Stimulated activated naive CD8-positive, alpha-beta T cell treated with anti-CD3 and anti-CD28 coated beads, Interleukin-15, Interleukin-2, amounts not matched to agents 100 U/mL and 50 U/mL, for 24 hours (primary cell): ENCODE data around the gene LNP1.
"Not testable (repeated sequence)": the region's sequence is repeated elsewhere in the genome, so short reads cannot be mapped to it uniquely, and the experiment has no call there.

Experiments
- ATAC-seq: fragments of 150-1000 bp; cut with Tn5 transposase; one replicate; pipeline ENCODE4 v1.10.0; 2021
- DNase-seq: peaks from one replicate; pipeline ENCODE4 v3.0.0; 2021

The LNP1 gene

DNA sequence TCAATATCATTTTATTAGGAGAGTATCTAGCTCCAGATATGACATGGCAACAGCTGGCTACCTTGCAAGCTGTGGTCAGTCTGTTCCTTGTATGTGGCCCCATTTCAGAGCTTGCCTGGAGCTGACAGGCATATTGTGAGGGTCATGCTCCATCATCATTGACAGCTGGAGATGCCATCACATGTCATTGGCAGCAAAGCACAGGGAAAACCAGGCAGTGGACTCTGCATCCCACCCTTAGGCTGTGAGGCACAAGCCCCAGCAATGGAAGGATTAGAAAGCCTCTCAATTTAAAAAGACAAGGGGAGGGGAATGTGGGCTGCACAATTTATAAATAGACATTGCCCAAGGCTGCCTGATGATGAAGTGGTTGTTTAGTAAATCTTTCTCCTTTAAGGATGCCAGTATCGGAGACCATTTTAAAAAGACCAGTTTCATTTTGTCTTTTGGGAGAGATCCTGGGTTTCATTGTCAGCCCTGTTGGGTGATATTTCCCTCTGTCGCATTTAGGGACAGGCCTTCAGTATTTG, 27.9 kb downstream of the LNP1 start:
- ATAC-seq, result no peak
- DNase-seq, result no peak

DNA sequence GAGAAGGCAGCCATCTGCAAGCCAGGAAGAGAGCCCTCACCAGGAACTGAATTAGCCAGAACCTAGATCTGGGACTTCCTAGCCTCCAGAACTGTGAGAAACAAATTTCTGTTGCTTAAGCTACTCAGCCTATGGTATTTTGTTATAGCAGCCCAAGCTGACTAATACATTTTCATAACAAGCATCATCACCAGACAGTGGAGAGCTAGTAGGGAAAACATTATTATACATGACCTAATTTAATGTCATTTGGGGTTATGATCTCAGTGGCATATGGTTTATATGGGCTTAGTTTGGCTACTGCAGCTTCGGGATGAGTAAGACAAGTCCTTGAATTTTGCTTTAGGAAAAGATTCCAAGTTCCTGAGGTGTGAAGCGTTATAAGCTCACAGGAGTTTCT, 35.6 kb downstream of the LNP1 start:
- ATAC-seq (no peak), DNase-seq (no peak)

DNA sequence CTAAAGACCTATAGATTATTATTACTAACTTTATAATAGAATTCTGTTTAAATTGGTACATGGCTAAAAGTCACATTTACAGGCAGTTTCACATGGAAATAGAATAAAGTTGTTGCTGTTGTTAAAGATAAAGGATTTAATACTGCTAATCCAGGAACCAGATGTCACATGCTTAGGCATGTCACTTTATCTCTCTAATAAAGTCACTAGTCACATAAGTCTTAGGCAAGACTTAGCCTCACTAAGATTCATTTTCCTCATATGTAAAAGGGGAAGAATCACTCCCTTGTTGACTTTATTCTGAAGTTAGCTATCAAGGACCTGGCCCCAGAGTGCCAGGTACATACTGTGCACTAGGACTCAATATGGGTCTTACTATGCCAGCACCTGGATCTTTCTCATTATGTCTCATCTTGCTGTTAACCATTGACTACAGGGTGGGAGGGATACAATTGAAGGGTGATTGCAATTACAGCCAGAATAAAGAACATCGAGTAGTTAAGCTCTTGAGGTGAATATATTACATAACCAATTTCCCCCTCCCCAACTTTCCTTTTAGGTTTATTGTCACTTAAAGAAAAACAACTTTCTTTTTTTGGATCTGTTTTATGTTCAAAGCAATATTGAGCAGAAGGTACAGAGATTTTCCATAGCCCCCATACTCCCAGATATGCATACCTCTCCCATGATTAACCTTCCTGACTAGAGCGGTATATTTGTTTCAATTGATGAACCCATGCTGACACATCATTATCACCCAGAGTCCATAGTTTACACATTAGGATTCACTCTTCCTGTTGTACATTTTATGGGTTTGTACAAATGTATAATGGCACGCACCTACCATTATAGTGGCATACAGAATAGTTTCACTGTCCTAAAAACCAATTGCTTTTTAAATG, 36.6 kb downstream of the LNP1 start:
- no peak for ATAC-seq
- DNase-seq, result no peak

DNA sequence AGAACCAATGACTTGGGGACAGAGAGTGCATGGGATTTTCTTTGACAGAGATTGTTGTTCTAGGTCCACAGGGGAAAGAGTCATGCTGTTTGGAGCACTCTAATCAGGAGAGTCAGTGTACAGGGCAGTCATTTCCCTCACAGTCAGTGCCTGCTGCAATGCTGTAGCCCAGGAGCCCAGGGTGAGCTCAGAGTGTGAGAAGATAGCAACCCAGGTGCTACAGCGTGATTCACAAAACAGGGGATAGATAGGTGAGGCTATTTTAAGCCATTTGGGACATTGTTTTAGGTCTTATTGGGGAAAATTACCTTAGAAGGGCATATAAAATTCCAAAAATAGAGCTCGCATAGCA, 37.3 kb downstream of the LNP1 start:
- DNase-seq, result no peak
- ATAC-seq, result no peak

DNA sequence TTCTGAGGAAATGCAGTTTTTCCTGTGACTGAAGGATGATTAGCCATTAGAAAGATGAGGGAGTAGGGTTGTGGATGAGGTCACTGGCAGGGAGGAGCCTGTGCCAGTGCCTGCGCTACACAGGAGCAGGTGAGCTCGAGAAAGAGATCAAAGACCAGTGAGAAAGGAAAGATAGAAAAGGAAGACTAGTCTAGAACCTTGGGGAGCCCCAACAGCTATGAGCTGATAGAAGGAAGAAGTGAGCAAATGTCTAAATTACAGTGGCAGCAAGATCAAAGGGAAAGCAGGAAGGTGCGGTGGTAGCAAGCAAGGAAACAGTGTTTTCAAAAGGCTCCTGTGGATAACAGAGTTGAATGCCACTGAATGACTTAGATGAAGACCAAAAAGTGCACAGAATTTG, 39.6 kb downstream of the LNP1 start:
- peak; percentile 32 for ATAC-seq
- no peak for DNase-seq

DNA sequence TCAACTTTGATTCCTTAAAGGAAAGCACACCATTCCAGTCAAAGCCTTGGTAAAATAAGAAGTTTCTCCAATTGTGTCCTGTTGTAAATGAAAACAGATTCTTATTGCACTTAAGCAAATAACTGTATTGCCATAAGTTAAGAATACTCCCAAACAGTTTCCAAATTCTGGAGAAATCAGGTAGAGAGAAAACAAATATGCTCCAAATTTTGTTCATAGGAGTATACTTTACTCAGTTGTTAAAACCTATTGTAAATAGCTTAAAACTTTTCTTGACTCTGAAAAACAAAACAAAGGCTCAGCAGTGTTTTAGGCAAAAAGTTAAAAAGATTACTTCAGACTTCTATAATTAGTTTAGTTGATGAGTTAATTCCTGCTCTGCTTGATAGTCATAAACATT, 42.4 kb downstream of the LNP1 start:
- ATAC-seq (no peak), DNase-seq (no peak)

DNA sequence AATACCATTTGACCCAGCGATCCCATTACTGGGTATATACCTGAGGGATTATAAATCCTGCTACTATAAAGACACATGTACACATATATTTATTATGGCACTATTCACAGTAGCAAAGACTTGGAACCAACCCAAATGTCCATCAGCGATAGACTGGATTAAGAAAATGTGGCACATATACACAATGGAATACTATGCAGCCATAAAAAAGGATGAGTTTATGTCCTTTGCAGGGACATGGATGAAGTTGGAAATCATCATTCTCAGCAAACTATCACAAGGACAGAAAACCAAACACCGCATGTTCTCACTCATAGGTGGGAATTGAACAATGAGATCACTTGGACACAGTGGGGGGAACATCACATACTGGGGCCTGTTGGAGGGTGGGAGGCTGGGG, 45.7 kb downstream of the LNP1 start:
- not testable (repeated sequence) for ATAC-seq, DNase-seq

DNA sequence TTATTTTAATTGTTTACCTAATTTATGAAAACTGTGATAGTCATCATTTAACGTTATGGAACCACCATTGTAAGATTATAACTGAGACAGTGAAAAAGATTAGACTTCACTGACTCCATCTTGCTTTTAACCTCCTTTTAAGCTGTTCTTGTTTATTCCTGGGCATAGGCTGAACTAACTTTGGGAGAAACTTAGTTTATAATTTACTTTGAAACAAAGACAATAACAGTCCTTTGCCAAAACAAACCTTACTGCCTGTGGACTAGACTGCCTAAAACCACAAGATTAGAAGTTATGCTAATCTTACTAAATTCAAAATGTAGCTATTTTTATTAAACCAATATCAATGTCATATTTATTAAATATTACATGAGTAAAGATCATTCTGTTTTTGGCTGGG, 46.7 kb downstream of the LNP1 start:
- no peak for DNase-seq
- no peak for ATAC-seq

DNA sequence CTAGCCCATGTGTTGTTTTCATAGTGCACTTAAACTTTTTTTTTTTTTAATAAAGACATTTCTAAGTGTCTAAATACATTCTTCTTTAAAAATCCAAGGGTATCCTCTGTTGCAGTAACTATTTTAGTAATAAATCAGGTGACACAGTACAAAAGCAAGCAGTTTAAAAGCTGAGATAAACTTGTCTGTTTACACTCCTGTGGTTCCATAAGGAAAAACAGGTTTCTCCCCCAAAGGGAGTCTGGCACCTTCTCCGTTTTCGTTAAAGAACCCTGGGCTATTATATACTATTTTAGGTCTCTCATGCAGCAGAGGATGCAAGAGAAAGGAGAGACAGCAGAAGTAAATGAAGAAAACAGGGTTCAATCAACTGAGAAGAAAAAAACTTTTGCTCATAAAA, 47.9 kb downstream of the LNP1 start:
- no peak for ATAC-seq

DNA sequence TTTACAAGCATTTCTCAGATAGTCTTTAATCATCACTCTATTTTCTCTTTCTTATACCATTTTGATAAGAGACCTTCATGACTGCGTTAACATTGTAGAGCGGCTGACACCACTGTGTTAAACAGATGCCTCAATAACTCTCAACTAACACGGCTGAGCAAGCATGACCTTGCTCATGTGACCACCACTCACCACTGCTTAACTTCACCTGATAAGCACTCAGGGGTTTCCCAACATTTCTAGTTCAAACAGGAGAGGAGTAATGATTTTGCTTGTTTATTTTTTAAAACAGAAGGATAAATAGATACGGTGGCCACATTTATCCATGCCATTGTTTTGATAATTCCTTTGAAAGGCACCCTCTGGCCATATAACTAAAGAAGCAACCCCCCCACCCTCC, 53.3 kb downstream of the LNP1 start:
- ATAC-seq (no peak), DNase-seq (no peak)

More for the DNA sequence above, 47.9 kb downstream of the LNP1 start:
- DNase-seq, result no peak

DNA sequence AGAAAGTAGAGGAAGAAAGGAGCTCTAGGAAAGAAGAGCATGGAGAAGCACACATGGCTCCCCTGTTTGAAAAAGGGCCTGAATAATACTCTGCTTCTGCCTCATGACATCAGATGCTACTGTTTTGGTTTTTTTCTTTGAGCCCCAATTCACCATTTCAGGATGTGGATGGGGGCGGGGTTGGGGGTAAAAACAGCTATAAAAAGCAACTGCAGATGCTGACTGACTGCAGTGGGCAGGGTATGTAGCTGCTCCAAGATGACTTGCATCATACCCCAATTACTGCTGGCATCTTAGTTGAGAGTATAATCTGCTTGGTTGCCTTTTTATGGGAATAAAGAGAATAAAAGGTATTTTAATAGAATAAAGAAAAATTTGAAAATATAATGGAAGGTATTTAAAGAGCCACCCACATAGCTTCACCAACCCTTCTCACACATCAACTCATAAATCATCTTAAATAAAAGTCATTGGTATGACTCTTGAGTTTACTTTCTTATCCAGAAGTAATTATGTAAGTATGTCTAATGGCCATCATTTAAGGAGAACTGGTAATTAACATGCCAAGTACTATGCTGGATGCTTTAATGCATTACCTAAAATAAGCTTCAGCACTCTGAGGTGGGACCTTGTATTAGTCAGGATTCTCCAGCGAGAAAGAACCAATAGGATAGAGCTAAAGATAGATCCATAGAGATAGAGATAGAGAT, 54.7 kb downstream of the LNP1 start:
- DNase-seq (no peak), ATAC-seq (no peak)

DNA sequence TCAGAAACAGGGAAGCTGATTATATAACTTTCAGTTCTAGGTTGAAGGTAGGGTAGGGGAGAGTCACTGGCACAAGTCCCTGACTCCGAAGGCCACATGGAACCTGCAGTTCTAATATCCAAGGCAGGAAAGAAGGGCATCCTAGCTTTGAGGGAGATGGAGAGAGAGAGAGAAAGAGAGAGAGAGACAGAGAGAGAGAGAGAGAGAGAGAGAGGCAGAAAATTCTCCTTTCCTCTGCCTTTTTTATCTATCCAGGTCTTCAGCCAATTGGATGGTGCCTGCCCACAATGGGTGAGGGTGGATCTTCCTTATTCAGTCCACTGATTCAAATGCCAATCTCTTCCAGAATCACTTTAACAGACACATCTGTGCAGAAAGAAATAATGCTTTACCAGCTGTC, 55.4 kb downstream of the LNP1 start:
- no peak for DNase-seq
- no peak for ATAC-seq

DNA sequence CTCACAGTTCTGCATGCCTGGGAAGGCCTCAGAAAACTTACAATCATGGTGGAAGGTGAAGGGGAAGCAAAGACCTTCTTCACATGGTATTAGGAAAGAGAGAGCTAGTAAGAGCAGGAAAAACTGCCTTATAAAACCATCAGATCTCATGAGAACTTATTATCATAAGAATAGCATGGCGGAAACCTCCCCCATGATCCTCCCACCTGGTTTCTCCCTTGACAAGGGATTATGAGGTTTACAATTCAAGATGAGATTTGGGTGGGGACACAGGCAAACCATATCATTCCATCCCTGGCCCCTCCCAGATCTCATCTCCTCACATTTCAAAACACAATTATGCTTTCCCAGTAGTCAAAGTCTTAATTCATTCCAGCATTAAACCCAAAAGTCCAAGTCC, 56.5 kb downstream of the LNP1 start:
- ATAC-seq (no peak), DNase-seq (no peak)

DNA sequence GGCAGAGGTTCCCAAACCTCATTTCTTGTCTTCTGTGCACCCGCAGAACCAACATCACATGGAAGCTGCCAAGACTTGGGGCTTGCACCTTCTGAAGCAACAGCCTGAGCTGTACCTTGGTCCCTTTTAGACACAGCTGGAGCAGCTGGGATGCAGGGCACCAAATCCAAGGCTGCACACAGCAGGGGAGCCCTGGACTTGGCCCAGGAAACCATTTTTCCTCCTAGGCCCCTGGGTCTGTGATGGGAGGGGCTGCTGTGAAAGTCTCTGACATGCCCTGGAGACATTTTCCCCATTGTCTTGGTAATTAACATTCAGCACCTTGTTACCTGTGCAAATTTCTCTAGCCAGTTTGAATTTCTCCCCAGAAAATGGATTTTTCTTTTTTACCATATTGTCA, 57.5 kb downstream of the LNP1 start:
- ATAC-seq (no peak), DNase-seq (no peak)

DNA sequence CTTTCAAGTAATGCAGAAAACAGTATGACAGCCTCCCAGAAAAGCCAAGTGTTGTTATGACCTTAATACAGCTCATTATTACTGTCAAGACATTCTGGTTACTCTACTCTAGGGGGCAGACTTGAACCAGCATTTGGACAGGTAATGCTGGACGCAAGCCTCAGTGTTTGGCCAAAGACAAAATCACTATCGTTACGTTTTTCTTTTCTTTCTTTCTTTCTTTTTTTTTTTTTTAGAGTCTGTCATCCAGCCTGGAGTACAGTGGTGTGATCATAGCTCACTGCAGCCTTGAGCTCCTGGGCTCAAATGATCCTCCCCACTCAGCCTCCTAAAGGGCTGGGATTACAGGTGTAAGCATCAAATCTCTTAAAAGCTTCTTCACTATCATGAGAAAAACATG, 61.7 kb downstream of the LNP1 start:
- ATAC-seq, result peak; percentile 78
- no peak for DNase-seq

DNA sequence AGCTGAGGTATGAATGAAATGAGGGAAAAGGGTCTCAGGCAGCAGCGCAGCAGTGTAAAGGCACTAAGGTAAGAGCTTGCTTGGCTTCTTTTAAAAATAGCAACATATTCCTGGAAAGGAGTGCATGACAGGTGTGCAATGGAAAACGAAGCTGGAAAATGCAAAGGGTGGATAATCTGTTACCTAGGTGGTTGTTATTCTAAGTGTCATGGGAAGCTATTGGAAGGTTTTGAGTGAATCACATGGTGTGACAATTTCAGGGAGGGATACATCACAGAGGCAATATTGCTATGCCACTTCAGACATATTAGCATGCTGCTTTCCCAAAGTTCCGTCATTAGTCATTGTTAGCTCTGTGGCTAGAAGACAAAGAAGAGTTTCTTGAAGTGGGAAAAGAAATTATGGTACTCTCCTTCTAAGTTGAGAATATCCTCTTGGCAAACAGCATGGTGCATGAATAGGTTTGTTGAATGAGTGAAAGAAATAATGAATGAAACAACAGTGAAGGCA, 62.4 kb downstream of the LNP1 start:
- DNase-seq, result no peak
- no peak for ATAC-seq

DNA sequence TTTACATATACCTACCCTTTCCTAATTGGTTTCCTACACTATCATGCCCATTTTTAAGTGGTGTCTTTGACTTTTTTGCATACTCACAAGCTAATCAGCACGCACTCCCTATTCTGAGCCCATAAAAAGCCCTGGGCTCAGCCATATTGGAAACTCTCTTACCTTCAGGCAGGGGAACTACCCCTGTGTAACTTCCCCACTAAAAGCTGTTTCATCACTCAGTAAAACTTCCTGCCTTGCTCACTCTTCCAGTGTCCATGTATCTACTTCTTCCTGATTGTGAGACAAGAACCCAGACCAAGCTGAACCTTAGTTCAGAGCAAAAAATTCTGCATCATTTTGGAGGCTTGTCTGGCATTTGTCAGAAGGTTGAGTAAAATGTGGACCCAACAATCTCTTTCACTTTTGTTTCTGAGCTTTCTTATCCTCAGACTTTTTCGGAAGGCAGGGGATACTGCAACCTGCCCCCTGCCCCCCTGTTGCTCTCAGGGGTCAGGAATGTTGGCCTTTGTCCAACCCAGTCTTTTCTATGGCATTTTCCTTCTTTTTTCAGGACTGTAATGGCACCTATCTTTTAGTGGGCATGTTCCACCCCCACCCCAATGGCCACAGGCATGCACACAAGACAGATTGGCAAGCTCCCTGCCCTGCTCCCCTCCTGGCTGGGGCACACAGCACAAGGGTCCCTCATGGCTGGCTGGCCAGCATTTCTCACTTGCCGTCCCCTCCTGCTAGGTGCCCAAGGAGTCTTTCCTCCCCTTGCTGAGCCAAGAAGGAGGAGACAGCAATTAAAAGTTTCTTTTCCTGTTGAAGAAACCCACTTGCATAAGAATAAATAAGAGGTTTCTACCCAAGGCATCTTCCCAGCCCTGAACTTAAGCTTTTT, 64.8 kb downstream of the LNP1 start:
- no peak for DNase-seq
- ATAC-seq, result no peak

DNA sequence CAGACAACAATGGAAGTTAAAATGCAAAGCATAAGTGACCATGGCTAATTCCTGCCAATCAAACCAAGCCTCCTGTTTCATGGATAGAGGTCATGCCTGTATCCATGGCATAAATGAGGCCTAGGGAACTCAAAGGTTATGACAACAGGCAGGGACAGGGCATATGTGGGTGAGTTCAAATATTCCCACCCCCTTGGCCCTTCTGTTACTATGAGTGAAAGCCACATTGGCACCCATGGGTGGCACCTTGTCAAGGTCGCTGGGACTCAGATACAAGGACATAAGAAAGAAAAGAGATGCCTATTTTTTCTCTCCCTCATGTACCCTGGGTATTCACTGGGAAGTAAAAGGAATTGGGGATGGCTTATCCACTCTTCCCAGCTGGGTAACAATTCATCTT, 65.8 kb downstream of the LNP1 start:
- DNase-seq, result no peak

DNA sequence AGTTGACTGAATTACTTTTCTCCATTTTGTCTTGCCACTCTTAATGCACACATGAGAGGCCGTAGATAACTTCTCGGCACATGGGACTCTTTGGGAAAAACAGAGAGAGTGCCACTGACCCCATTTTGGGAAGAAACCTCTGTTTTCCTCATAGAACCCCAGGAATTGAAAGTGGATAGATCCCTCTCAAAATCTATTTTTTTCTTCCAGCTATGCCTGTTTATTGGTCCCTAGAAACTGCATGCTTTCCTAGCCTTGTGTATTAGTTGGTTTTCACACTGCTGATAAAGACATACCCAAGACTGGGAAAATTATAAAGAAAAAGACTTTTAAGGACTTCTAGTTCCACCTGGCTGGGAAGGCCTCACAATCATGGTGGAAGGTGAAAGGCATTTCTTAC, 67.3 kb downstream of the LNP1 start:
- ATAC-seq (no peak), DNase-seq (no peak)

More for the DNA sequence above, 65.8 kb downstream of the LNP1 start:
- no peak for ATAC-seq

DNA sequence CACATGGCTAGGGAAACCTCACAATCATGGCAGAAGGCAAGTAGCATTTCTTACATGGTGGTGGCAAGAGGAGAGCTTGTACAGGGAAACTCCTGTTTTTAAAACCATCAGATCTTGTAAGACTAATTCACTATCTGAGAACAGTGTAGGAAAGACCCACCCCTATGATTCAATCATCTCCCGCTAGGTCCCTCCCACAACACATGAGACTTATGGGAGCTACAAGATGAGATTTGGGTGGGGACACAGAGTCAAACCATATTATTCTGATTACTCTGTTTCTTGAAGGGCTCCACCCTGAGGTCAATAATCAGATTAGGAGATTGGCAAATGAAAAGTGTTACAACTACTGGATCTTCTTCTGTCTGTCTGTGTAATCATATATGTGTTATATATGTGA, 69.6 kb downstream of the LNP1 start:
- DNase-seq (no peak), ATAC-seq (no peak)

DNA sequence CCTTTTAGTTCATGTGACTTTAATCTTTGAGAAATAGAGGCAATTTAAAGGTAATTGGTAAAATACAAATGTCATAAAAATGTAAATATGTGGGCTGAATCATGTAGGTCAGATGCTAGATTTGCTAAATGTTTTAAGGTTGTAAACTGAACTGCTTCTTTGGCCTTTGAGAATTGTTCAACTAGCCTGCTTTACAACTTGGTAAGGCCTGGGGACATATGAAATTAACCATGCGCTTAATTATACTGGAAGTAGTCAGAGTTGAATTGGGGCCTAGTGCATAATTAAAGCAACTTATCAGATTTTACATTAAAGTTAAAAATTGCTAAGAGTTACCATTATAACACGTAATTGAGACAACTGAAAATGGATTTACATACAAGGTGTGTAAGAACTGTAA, 70.1 kb downstream of the LNP1 start:
- DNase-seq (no peak), ATAC-seq (no peak)

DNA sequence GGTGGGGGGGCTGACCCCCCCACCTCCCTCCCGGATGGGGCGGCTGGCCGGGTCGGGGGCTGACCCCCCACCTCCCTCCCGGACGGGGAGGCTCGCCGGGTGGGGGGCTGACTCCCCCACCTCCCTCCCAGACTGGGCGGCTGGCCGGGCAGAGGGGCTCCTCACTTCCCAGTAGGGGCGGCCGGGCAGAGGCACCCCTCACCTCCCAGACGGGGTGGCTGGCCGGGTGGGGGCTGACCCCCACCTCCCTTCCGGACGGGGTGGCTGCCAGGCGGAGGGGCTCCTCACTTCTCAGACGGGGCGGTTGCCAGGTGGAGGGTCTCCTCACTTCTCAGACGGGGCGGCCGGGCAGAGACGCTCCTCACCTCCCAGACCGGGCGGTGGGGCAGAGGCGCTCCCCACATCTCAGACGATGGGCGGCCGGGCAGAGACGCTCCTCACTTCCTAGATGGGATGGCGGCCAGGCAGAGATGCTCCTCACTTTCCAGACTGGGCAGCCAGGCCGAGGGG, 76.6 kb downstream of the LNP1 start:
- not testable (repeated sequence) for DNase-seq, ATAC-seq
